ENCODE data around the gene GPS1.

The GPS1 gene

GRCh38 chr17:82092995-82093751 is 41.5 kb downstream of the GPS1 start:
- DNase-seq = no peak

- DNase-seq = no peak
These were observed 43.5 kb downstream of the GPS1 start for GRCh38 chr17:82094931-82095776.

GRCh38 chr17:82095777-82096708 is 44.3 kb downstream of the GPS1 start:
- DNase-seq = no peak

- no peak for DNase-seq
These were observed 45.0 kb downstream of the GPS1 start for GRCh38 chr17:82096709-82097183.

- DNase-seq = no peak
These were observed 45.7 kb downstream of the GPS1 start for GRCh38 chr17:82097184-82097918.

- DNase-seq = no peak
These were observed 46.1 kb downstream of the GPS1 start for GRCh38 chr17:82097919-82098168.

- peak; percentile 87 for DNase-seq
These were observed 46.7 kb downstream of the GPS1 start, which contains the start of gene FASN for GRCh38 chr17:82098169-82098938. TSS of gene FASN (minus strand) at chr17:82098236. CDS start at chr17:82096445, 1,791 bp downstream.

GRCh38 chr17:82098939-82099763 is 47.5 kb downstream of the GPS1 start:
- no peak for DNase-seq

- no peak for DNase-seq
These were observed 49.0 kb downstream of the GPS1 start for GRCh38 chr17:82100502-82101298.

GRCh38 chr17:82101301-82101715 is 49.6 kb downstream of the GPS1 start:
- DNase-seq = no peak

GRCh38 chr17:82101767-82102679 is 50.3 kb downstream of the GPS1 start:
- no peak for DNase-seq

GRCh38 chr17:82103553-82104451 is 52.1 kb downstream of the GPS1 start:
- DNase-seq = no peak

- DNase-seq = no peak
These were observed 53.2 kb downstream of the GPS1 start for GRCh38 chr17:82104797-82105416.

- DNase-seq = no peak
These were observed 53.8 kb downstream of the GPS1 start for GRCh38 chr17:82105417-82105881.

- no peak for DNase-seq
These were observed 54.4 kb downstream of the GPS1 start for GRCh38 chr17:82105882-82106687.

Measured in NCI-H1048 (cell line).